H1 (cell line): ENCODE data around the gene CRELD1. TPM values are rescaled to one million over a fixed set of nuclear protein-coding genes. Genes with fewer than 3 reads are reported as not detected.

ENCODE experiments used
- ASH2L ChIP-seq: fragments of 200-600, 300-600 bp; sonication (generic); IDR thresholded peaks from one replicate; pipeline ENCODE4 v1.7.1; 2017; ENCODE audit warnings: low read length
- BCL11A ChIP-seq, 2 experiments: IDR thresholded peaks; one replicate each; pipeline ENCODE4 v1.6.1; 2011; ENCODE audit warnings: low read depth in 2 of 2, low read length in 2 of 2, mild to moderate bottlenecking in 2 of 2
- CHD1 ChIP-seq: IDR thresholded peaks from 2 replicates; pipeline ENCODE4 v1.6.1; 2012; ENCODE audit warnings: low read depth, low read length, improper control_type of control experiment
- EGR1 ChIP-seq: IDR thresholded peaks from 2 replicates; pipeline ENCODE4 v1.6.1; 2011; ENCODE audit warnings: low read depth, low read length, borderline replicate concordance
- HDAC2 ChIP-seq, 2 experiments: fragments of 300-600 bp in 1 of 2; sonication (generic) in 1 of 2; IDR thresholded peaks; 2 replicates each; pipeline ENCODE4 v1.6.1; 2011 to 2012; ENCODE audit warnings: low read depth in 2 of 2, low read length in 2 of 2, mild to moderate bottlenecking in 2 of 2, moderate library complexity in 2 of 2, borderline replicate concordance in 1 of 2, inconsistent platforms in 1 of 2
- HDAC6 ChIP-seq: IDR thresholded peaks from one replicate; pipeline ENCODE4 v1.7.1; 2012; ENCODE audit warnings: low read depth, mild to moderate bottlenecking, inconsistent platforms, low read length, moderate library complexity
- JUN ChIP-seq: IDR thresholded peaks from 2 replicates; pipeline ENCODE4 v1.6.1; 2011; ENCODE audit warnings: low read depth, mild to moderate bottlenecking, improper control_type of control experiment, low read length
- KDM5A ChIP-seq: fragments of 200-600 bp; IDR thresholded peaks from 2 replicates; pipeline ENCODE4 v1.7.1; 2012; ENCODE audit warnings: mild to moderate bottlenecking, low read length, inconsistent platforms, mixed read lengths
- NANOG ChIP-seq: IDR thresholded peaks from 2 replicates; pipeline ENCODE4 v1.6.1; 2011; ENCODE audit warnings: low read length, low read depth, mild to moderate bottlenecking, inconsistent platforms; ENCODE audit not compliant: insufficient read depth, poor library complexity, severe bottlenecking
- PHF8 ChIP-seq: fragments of 200-600 bp; sonication (generic); conservative IDR thresholded peaks from 2 replicates; pipeline ENCODE4 v1.7.1; 2012; ENCODE audit warnings: low read depth, mild to moderate bottlenecking, inconsistent platforms, low read length, moderate library complexity
- POU5F1 ChIP-seq: IDR thresholded peaks from 2 replicates; pipeline ENCODE4 v1.6.1; 2011; ENCODE audit warnings: low read depth, mild to moderate bottlenecking, low read length, moderate library complexity
- RAD21 ChIP-seq, 2 experiments: IDR thresholded peaks in 1 of 2; conservative IDR thresholded peaks in 1 of 2; 2 replicates each; pipeline ENCODE4 v1.6.1; 2011; ENCODE audit warnings: low read depth in 2 of 2, low read length in 2 of 2, improper control_type of control experiment in 1 of 2, inconsistent platforms in 1 of 2, mild to moderate bottlenecking in 1 of 2, moderate library complexity in 1 of 2
- RNF2 ChIP-seq: fragments of 200-900, 300-1000 bp; sonication (generic); IDR thresholded peaks from 2 replicates; pipeline ENCODE4 v1.7.1; 2016; ENCODE audit warnings: borderline replicate concordance, low read depth, mild to moderate bottlenecking, antibody characterized with exemption, low read length; ENCODE audit not compliant: poor library complexity, severe bottlenecking; ENCODE audit errors: missing control alignments
- SAP30 ChIP-seq: fragments of 300-600 bp; sonication (generic); IDR thresholded peaks from 2 replicates; pipeline ENCODE4 v1.7.1; 2012; ENCODE audit warnings: low read length, moderate library complexity, mild to moderate bottlenecking, inconsistent platforms; ENCODE audit not compliant: insufficient read depth, insufficient replicate concordance
- SIN3A ChIP-seq, 2 experiments: IDR thresholded peaks in 1 of 2; conservative IDR thresholded peaks in 1 of 2; 2 replicates each; pipeline ENCODE4 v1.6.1; 2011 to 2012; ENCODE audit warnings: low read length in 2 of 2, improper control_type of control experiment in 1 of 2, low read depth in 1 of 2, mild to moderate bottlenecking in 1 of 2
- SIRT6 ChIP-seq: IDR thresholded peaks from one replicate; pipeline ENCODE4 v1.7.1; 2012; ENCODE audit warnings: low read length, inconsistent platforms
- SP2 ChIP-seq: IDR thresholded peaks from 2 replicates; pipeline ENCODE4 v1.6.1; 2012; ENCODE audit warnings: mild to moderate bottlenecking, low read length, inconsistent platforms
- SUZ12 ChIP-seq: fragments of 200-600 bp; sonication (generic); IDR thresholded peaks from 2 replicates; pipeline ENCODE4 v1.6.1; 2012; ENCODE audit warnings: mild to moderate bottlenecking, inconsistent platforms, low read length, moderate library complexity, mixed read lengths
- TCF12 ChIP-seq: IDR thresholded peaks from 2 replicates; pipeline ENCODE4 v1.6.1; 2011; ENCODE audit warnings: low read depth, mild to moderate bottlenecking, low read length
- polyA plus RNA-seq, 7 experiments: library from polyadenylated mRNA; depleted of rRNA in 3 of 7; stranded (reverse) in 5 of 7; unstranded in 2 of 7; fragments of >200 nt in 5 of 7; fragments of 200-250 nt in 2 of 7; gene quantifications; 1 replicate in 5 of 7; 2 replicates in 1 of 7; 4 replicates in 1 of 7; pipeline versions ENCODE4 v1.2.1 to v1.2.3, GENCODE V29; 2011 to 2013; ENCODE audit warnings: missing spikeins in 2 of 7, mixed read lengths in 2 of 7
- total RNA-seq: library from RNA; stranded (reverse); fragmentation: NEBNext Ultra II Directional; extraction: Animal tissue kit (Norgen Biotek cat#: 25700); gene quantifications from 2 replicates; pipeline ENCODE4 v1.2.1, GENCODE V29; 2021
- TF ChIP-seq, protein P1 (sequence below), 3 experiments: IDR thresholded peaks; 1 replicate in 2 of 3; 2 replicates in 1 of 3; pipeline versions ENCODE4 v1.5.1 to v1.6.1; 2011; ENCODE audit warnings: low read length in 3 of 3, mild to moderate bottlenecking in 3 of 3, inconsistent platforms in 2 of 3, low read depth in 1 of 3, moderate library complexity in 1 of 3; ENCODE audit not compliant: insufficient read depth in 1 of 3; ENCODE audit errors: control extremely low read depth in 1 of 3

CRELD1 gene
- total and polyA plus RNA-seq, 2 of the 8 experiments (the other 6 are each of a cell fraction or from before 2014, with no cell fraction given), result 12.9 to 15.1 TPM

DNA sequence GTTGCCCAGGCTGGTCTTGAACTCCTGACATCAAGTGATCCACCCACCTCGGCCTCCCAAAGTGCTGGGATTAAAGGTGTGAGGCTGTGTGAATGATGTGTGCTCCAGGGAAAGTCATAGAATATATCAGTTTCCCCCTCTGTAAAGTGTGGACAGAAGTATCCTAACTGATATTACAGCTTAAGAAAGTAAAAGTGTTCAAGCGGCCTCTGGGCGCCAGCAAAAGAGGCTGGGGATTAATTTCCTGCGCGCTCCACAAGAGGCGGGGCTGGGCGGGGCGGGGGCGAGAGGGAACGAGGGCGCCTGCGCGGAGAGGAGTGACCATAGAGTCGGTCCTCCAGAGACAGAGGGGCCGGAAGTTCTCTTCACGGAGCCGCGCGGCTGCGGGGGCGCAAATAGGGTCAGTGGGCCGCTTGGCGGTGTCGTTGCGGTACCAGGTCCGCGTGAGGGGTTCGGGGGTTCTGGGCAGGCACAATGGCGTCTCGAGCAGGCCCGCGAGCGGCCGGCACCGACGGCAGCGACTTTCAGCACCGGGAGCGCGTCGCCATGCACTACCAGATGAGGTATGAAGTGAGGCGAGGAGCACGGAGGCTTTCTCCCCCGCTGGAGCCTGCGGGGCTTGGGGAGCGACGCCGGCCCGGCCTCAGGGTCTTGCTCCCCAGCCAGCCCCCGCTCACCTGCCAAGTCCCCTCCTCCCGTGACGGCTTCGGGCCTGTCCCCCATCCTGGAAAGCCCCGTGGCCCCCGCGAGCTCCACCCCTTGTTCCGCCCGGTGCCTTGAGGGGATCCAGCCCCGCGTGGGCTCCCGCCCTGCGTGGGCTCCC is 43.2 kb upstream of the CRELD1 start, which contains the start of gene JAGN1 (continued):
- peak in 1 of 2 experiments; percentile 67; a peak in 2 of 4 replicates for TF ChIP-seq SIN3A (conservative IDR thresholded peaks at IDR 0.05 in 1 of 2, IDR thresholded peaks at IDR 0.05 in 1 of 2; ENCODE audit: low read depth in 1 of 2, low read length in 2 of 2)
- peak; percentile 96 for TF ChIP-seq ASH2L
- no peak for TF ChIP-seq JUN
- 0 out of 2 replicates have a peak, but pooled peaks have one; percentile 7 for TF ChIP-seq TCF12
- no peak for TF ChIP-seq HDAC6
- no peak for TF ChIP-seq RNF2
- no peak for TF ChIP-seq SIRT6
- peak; percentile 45 to 73; a peak in 2 of 4 replicates for TF ChIP-seq HDAC2 (IDR thresholded peaks at IDR 0.05; ENCODE audit: borderline replicate concordance in 1 of 2, low read depth in 2 of 2, low read length in 2 of 2)
- TF ChIP-seq RAD21 (IDR thresholded peaks at IDR 0.05 in 1 of 2, conservative IDR thresholded peaks at IDR 0.05 in 1 of 2; ENCODE audit: low read depth in 2 of 2, low read length in 2 of 2), result no peak
- TF ChIP-seq, protein P1, sequence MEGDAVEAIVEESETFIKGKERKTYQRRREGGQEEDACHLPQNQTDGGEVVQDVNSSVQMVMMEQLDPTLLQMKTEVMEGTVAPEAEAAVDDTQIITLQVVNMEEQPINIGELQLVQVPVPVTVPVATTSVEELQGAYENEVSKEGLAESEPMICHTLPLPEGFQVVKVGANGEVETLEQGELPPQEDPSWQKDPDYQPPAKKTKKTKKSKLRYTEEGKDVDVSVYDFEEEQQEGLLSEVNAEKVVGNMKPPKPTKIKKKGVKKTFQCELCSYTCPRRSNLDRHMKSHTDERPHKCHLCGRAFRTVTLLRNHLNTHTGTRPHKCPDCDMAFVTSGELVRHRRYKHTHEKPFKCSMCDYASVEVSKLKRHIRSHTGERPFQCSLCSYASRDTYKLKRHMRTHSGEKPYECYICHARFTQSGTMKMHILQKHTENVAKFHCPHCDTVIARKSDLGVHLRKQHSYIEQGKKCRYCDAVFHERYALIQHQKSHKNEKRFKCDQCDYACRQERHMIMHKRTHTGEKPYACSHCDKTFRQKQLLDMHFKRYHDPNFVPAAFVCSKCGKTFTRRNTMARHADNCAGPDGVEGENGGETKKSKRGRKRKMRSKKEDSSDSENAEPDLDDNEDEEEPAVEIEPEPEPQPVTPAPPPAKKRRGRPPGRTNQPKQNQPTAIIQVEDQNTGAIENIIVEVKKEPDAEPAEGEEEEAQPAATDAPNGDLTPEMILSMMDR (IDR thresholded peaks at IDR 0.05; ENCODE audit: control extremely low read depth in 1 of 3, insufficient read depth in 1 of 3, low read depth in 1 of 3, low read length in 3 of 3), result no peak
- TF ChIP-seq PHF8, result peak; percentile 100
- TF ChIP-seq NANOG, result no peak
- TF ChIP-seq BCL11A (IDR thresholded peaks at IDR 0.05; ENCODE audit: low read depth in 2 of 2, low read length in 2 of 2), result no peak
- TF ChIP-seq CHD1, result no peak; the same call in 1 of the 2 replicates
- no peak for TF ChIP-seq KDM5A
- no peak for TF ChIP-seq POU5F1
- TF ChIP-seq SAP30, result no peak
- TF ChIP-seq EGR1, result peak; percentile 94
- peak; percentile 89 for TF ChIP-seq SP2
- no peak for TF ChIP-seq SUZ12
